ENCODE measurements around the gene TMEM131.
"Not testable (repeated sequence)": the region's sequence is repeated elsewhere in the genome, so short reads cannot be mapped to it uniquely, and the experiment has no call there.

TMEM131 gene

GRCh38 chr2:97714084-97714949, 281.4 kb downstream of the TMEM131 start:
- DNase-seq, result no peak

- no peak for DNase-seq
Observed at GRCh38 chr2:97713296-97714083, 282.3 kb downstream of the TMEM131 start, which contains the start of gene ZAP70. Gene ZAP70, plus strand, starts transcription at chr2:97713576. Its CDS starts 10,461 bp downstream, at chr2:97724037.

DNA sequence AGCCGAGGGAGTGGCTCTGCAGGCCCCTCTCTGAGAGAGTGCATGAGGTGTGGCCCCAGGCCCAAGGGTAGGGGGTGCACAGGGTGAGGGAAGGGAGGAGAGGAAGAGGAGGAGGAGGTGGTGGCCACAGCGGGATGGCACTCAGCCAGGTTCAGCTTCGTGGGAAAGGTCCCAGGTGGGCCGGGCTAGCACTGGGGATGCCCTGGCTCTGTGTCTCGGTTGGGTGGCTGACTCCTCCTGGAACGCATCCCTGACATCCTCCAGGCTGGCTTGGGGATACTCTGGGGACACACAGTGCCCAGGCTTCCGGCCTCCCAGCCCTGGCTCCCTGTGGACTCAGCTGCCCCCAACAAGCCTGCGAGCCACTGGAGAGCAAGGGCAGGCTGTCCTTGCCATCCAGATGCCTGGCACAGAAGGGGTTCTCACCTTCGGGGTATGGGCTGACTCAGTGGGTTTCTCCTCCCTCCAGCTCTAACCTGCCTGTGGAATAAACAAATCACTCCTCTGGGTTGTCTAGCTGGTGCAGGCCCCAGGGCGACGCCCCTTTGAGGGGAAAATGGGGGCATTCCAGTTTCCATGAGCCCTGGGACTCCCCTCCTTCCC, 283.0 kb downstream of the TMEM131 start:
- DNase-seq, result no peak

GRCh38 chr2:97712175-97712574, 283.6 kb downstream of the TMEM131 start:
- not testable (repeated sequence) for DNase-seq

DNA sequence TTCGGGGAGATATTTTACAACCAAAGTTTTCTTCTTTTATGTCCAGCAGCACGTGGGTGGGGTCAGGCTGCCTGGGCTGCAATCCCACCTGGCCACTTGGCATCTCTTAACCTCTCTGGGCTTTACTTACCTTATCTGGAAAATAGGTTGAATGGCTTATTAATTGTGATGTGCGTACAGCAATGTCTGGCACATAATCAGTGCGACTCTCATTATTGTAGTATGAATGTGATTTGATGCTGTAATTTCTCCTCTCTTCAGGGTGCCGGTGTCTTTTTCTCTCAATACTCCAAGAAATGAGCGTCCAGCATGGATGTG, 284.4 kb downstream of the TMEM131 start:
- no peak for DNase-seq

- DNase-seq, result no peak
Observed at GRCh38 chr2:97708608-97709007, 287.1 kb downstream of the TMEM131 start.

DNA sequence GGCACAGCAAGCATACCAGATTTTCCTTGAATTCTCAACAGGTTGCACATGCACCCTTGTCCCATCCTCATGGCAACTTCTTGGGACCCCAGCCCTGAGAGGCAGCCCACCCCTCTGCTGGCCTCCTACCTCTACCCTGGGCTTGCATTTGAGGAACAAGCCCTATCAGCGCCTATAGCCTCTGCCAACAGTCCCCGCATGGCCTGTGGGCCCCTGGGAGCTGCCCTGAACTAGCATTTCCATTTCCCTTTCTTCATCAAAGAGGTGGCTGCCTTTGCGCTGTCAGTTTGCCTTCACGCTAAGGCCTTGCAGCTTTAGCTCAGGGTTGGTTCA, 287.7 kb downstream of the TMEM131 start:
- DNase-seq, result no peak

DNA sequence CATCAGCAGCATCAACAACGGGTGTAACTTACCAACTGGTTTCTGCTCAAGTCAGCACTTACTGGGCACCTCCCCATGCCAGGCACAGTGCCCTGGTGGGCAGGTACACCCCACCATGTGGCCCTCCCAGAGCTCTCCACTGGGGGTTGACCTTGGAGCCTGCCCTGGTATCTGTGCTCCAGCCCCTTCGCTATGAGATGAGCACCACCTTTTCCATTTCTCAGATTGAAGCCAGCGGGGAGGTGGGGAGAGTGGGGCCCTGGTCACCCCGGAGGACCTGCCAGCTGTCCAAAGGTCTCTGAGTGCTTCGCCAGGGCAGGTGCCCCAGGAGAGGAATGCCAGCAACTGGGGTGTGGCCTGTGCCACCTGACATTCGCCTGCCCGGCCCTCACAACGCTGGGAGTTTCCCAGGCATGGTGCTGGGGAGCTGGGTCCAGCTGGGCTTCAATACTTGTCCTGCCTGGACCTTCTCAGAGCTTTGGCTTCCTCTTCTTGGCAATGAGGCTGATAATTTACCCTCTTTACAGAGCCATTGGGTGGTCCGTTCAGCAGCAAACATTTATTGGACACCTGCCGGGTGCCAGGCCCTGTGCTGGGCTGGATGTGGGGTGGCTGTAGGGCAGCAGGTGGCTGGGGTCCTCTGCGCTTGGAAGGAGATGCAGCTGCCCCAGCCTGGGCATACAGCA, 288.2 kb downstream of the TMEM131 start:
- no peak for DNase-seq

GRCh38 chr2:97706708-97707345, 288.9 kb downstream of the TMEM131 start:
- no peak for DNase-seq

Measured in anterior cingulate cortex (tissue), 58 donors.